Measurements from ENCODE around the gene DSP.

Gene DSP

DNA sequence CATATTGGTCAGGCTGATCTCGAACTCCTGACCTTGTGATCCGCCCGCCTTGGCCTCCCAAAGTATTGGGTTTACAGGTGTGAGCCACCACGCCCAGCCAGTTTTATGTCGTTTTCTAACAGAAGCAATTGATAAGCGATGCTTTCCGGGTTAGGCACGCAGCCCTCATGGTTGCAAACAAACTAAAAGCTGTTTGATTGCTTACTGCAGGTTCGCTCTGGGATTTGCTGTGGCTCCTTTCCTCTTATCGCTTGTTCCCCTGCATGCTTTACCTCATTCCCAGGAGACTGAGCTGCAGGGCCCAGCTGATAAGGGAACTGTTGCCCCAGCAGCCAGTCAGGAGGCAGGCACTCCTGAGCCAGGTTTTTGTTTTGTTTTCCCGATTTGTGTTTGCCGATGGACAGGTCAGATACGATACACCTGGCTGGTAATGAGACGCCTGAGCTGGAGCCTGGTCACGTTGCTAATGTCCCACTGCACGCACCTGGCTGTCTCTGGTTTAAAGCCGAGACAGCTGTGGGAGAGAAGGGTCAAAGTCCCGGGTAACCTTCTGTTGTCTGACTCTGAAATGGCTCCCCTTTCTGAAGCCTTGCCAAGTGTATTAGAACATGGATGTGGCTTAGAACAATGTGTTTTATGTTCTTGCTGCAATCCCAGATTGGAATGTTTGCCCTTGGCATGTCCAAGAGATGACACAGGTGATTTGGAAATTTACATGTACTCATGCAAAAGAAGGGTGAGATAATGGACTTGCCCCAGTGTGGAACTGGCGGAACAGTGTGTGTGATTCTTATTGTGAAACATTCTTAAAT is 19.9 kb downstream of the DSP start:
- DNase-seq: peak; percentile 98

DNA sequence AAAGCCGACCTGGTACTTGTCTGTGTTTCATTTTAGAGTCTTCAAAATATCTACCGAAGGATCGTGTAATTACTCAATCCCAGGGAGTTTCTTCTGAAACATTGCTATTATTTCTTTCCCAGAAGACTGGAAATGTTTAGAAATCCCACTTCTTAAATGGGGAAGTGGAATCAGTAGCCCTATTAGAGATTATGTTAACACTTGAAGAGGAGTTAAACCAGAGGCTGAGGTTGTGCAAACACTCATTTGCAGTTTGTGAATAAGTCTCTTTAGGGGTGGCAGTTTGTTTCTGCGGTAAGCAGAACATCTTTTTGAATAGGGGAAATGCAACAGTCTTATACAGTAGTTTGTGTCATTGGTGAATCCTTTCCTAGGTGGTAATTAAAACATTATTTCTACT is 21.3 kb downstream of the DSP start:
- no peak for DNase-seq

DNA sequence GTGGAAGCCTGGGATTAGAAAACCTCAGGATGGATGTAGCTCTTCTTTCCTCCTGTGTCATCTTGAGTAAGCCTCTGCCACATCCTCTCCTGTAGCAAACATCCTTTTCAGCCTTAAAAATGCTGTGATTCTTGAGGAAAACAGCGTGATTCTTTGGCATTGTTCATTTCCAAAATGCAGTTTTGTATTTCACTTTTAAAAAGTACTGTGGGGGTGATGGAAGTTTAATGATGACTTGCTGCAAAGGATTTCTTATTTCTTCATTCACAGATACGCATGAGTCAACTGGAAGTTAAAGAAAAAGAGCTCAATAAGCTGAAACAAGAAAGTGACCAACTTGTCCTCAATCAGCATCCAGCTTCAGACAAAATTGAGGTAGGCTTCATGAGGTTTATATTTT is 24.6 kb downstream of the DSP start:
- no peak for DNase-seq

DNA sequence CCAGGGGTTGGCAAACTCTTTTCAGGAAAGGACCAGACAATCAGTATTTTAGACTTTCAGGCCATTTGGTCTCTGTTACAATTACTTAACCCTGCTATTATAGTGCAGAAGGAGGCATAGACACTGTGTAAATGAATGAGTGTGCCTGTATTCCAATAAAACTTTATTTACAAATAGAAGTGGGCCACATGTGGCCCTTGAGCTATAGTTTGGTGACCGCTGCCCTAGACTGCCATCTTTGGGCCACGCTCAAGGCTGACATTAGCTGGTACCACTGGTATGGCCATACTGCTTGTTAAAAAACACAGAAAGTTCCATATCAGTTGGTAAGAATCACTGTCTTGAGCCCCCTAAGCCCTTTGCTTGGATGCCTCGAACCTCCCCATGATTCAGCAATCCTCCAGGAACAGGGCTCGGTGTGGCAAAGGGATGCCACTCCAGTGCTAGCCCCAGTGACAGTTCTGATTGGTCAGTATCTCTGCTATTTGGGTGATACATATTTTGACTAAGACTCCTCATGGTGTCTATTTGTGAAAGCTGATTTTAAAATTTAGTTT is 25.2 kb downstream of the DSP start:
- DNase-seq: no peak

DNA sequence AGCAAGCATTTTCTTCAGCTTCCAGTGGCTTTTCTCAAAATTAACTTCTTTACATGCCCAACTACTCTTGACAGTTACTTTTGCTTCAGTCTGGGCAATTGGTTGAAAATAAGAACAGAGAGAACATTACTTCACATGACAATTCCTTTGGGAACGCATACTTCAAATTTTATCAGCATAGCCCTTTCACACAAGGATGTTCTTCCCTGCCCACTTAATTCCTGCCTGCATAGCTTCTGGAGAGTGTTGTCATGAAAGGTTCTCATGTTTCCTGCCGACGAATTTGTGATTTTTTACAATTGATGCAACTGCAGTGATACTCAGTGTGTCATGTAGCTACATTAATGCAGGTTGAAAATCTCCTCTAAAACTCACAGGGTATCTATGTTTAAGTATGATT is 26.6 kb downstream of the DSP start:
- DNase-seq: no peak

DNA sequence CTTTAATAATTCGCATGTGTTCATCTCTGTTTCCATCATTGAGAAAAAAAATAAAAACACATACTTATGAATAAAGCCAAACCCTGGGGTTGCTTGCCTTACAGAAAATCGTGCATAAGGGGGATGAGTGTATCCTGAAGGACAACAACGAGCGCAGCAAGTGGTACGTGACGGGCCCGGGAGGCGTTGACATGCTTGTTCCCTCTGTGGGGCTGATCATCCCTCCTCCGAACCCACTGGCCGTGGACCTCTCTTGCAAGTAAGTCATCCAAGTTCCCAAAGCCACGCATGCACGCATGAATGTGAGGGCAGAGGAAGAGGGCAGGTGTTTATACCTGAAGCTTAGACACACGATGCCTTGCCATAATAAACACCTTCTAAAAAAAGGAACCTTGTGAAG is 27.6 kb downstream of the DSP start:
- no peak for DNase-seq

DNA sequence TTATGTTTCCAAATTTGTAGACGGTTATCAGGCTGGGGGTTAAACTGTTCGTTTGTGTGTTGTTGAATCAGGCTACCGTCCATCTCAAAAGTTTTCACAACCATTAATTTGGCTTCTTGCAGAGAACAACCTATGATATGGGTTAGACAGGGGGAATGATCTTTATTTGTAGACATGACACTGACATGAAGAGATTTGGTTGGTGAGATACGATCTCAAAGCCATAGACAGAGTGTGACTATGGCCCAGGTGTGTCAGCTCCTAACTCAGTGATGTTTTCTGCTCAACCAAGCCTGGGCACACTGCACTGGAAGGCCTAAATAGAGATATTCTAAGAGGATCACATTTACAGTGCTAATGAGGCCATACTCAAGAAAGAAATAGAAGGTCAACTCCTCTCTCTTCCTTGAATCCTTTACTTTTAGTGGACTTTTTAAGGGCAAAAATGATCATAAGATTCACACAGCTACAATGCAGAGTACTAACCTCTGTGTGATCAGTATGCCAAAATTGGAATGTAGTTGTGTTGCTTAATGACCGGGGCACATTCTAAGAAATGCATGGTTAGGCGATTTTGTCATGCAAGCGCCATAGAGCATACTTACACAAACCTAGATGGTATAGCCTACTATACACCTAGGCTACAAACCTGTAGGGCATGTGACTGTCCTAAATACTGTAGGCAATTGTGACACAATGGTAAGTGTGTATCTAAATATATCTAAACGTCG is 30.9 kb downstream of the DSP start:
- no peak for DNase-seq

DNA sequence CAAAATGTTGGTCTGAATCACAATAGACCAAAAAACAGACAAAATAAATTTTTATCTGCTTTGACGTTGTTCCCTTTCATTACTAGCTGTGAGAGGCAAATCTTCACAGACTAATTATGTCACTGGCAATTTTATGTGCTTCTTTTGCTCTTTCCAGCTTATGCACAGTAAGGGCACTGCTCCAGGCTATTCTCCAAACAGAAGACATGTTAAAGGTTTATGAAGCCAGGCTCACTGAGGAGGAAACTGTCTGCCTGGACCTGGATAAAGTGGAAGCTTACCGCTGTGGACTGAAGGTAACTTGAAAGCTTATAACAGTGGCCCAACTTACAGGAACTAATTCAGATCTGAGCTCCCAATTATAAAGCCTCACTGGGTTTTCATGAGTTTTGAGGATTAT is 33.0 kb downstream of the DSP start:
- no peak for DNase-seq

DNA sequence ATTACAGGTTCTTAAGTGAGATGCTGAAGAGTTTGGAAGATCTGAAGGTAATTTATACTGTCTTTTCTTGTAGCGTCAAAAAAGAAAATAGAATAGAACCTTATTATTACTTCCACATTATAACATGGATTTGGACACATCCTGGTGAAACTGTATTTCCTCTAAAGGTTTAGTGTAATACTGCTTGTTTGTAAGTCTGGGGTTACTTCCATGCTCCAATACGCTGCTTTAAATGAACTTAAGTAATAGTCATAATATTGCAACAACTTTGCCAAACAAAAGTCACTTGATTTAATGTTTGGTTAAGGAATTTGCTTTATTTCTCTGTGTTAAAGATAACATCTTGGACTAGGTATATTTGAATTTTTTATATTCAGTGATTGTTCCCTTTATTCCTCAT is 37.0 kb downstream of the DSP start:
- no peak for DNase-seq

DNA sequence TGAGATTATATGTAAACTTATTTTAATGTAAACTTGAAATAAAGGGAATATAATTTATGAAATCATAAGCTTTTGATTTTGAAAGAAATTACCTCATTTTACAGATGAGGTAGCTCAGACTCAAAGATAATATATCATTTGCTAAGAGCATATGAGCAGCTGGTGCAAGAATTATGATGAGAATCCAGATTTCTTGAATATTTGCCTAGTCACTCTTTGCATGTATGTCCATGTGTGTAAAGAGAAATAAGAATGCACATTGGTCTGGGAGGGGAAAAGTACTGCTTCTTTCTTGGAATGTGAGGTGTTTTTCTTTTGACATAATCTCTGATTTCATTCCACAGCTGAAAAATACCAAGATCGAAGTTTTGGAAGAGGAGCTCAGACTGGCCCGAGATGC is 37.5 kb downstream of the DSP start:
- no peak for DNase-seq

DNA sequence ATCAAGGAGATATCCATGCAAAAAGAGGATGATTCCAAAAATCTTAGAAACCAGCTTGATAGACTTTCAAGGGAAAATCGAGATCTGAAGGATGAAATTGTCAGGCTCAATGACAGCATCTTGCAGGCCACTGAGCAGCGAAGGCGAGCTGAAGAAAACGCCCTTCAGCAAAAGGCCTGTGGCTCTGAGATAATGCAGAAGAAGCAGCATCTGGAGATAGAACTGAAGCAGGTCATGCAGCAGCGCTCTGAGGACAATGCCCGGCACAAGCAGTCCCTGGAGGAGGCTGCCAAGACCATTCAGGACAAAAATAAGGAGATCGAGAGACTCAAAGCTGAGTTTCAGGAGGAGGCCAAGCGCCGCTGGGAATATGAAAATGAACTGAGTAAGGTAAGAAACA is 38.4 kb downstream of the DSP start:
- DNase-seq: no peak

DNA sequence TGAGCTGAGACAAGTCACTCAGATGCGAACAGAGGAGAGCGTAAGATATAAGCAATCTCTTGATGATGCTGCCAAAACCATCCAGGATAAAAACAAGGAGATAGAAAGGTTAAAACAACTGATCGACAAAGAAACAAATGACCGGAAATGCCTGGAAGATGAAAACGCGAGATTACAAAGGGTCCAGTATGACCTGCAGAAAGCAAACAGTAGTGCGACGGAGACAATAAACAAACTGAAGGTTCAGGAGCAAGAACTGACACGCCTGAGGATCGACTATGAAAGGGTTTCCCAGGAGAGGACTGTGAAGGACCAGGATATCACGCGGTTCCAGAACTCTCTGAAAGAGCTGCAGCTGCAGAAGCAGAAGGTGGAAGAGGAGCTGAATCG is 39.1 kb downstream of the DSP start:
- DNase-seq: no peak

DNA sequence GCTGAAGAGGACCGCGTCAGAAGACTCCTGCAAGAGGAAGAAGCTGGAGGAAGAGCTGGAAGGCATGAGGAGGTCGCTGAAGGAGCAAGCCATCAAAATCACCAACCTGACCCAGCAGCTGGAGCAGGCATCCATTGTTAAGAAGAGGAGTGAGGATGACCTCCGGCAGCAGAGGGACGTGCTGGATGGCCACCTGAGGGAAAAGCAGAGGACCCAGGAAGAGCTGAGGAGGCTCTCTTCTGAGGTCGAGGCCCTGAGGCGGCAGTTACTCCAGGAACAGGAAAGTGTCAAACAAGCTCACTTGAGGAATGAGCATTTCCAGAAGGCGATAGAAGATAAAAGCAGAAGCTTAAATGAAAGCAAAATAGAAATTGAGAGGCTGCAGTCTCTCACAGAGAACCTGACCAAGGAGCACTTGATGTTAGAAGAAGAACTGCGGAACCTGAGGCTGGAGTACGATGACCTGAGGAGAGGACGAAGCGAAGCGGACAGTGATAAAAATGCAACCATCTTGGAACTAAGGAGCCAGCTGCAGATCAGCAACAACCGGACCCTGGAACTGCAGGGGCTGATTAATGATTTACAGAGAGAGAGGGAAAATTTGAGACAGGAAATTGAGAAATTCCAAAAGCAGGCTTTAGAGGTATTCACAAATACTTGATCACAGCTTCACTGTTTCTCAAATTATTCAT is 39.6 kb downstream of the DSP start:
- DNase-seq: no peak

DNA sequence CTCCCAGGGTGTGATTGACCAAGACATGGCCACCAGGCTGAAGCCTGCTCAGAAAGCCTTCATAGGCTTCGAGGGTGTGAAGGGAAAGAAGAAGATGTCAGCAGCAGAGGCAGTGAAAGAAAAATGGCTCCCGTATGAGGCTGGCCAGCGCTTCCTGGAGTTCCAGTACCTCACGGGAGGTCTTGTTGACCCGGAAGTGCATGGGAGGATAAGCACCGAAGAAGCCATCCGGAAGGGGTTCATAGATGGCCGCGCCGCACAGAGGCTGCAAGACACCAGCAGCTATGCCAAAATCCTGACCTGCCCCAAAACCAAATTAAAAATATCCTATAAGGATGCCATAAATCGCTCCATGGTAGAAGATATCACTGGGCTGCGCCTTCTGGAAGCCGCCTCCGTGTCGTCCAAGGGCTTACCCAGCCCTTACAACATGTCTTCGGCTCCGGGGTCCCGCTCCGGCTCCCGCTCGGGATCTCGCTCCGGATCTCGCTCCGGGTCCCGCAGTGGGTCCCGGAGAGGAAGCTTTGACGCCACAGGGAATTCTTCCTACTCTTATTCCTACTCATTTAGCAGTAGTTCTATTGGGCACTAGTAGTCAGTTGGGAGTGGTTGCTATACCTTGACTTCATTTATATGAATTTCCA is 43.9 kb downstream of the DSP start:
- no peak for DNase-seq

DNA sequence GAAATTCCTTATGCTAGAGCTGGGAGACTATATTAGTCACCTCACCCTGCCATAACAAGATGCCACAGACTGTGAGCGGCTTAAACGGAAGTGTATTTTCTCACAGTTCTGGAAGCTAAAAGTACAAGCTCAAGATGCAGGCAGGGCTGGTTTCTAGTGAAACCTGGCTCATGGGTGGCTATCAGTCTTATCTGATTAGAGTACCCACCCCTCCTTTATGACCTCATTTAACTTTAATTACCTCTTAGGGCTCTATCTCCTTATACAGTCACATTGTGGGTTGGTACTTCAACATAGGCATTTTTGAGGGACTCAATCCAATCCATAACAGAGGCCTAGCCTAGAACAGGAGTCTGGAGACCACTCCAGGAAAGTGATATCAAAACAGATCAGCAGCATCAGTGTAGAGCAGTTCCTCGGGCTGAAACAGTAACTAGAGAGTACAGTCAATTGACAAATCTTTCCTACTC is 46.2 kb downstream of the DSP start:
- DNase-seq: no peak

DNA sequence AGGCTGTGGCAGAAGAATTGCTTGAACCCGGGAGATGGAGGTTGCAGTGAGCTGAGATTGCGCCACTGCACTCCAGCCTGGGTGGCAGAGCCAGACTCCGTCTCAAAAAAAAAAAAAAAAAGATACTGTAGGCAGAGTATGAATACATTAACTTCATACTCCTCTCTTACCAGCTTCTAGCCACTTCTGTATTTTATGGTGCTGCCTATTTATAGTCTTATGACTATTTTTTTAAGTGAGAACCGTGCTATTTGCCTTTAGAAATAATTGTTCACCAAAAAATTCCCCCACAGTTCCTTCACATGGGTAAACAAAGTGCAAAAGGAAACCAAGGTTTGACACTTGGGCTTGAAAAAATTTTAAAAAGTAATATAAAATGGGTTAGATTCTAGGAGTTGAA is 47.0 kb downstream of the DSP start:
- DNase-seq: no peak

DNA sequence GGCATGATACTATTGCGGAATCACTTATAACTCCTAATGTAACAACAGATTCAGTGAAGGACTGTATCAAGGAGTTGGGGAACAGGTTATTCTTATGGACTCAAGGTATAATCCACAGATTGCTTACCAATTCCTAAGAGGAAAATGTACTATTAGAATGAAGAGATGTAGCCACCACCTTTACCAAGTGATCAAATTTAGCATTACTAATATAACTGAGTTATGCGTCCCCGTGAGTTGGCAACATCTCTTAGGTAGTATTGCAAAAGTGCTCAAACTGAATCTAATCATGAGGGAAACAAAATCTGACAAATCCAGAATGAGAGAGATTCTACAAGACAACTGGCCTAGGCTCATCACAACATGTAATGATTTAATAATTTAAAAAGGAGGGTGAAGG is 47.8 kb downstream of the DSP start:
- DNase-seq: no peak

DNA sequence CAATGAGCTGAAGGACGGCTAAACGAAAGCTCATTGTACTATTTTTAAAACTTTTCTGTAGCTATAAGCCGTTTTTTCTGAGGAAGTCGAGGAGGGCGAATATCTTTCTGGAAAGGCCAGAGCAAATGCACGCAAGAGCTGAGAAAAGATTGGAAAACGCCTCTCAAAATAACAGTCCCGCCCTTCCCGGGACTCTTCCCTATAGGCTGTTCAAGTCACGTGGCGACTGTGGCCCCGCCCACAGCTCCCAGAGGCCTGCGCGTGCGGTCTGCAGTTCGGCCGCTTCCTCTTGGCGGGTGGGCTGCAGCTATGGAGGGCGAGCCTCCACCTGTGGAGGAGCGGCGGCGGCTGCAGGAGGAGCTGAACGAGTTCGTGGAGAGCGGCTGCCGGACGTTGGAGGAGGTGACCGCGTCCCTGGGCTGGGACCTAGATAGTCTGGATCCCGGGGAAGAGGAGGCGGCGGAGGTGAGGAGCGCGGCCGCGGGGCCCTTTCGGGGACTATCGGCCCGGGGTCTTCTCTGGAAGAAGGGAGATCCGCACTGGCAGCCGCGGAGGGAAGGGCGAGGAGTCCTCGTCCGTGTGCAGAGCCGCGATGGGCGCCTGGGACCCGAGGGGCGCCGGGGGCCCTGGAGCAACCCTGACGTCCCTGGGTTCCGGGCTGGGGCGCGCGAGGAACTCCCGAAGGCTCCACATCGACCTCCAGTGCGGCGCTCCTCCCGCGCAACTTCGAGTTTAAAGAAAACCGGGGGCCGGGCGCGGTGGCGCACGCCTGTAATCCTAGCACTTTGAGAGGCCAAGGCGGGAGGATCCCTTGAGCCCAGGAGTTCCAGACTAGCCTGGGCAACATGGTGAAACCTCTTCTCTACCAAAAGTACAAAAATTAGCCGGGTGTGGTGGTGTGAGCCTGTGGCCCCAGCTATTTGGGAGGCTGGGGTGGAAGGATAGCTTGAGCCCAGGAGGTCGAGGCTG is 48.8 kb downstream of the DSP start, which contains the start of gene SNRNP48:
TSS of gene SNRNP48 (plus strand) at position 250 of the 969 bp plus-strand sequence. CDS start at position 310, 60 bp downstream.
- peak; percentile 95 for DNase-seq

DNA sequence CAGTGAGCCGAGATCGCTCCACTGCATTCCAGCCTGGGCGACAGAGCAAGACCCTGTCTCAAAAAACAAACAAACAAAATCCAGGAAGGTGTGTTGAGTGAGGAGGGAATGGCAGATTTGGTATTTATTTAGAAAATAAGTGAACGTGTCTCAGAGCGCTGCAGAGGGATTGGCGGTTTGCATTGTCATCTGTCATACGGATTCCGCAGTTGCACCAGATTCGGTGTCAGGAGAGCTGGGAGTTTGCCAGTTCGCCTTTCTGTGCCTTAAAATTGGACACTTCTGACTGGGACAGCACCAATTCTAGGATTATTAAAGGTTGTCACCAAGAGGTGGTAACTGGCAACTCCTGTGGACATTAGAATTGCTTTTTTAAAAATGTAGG is 49.4 kb downstream of the DSP start:
- DNase-seq: no peak

DNA sequence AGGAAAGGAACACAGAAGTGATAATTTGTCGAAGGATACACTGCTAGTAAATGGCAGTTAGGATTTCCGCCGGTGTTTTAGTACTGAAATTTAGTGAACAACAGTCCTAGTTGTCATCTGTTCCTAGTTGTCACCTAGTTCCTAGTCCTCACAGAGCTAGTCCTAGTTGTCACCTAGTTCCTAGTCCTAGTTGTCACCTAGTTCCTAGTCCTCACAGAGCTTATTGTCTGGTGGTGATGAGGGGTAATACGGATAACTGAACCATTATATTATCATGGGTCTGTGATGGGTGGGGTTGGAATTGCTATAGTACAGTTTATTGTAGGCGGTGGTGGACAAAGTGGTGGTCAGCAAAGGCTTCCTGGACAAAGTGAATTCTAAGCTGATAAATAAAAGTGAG is 50.3 kb downstream of the DSP start:
- DNase-seq: no peak

DNA sequence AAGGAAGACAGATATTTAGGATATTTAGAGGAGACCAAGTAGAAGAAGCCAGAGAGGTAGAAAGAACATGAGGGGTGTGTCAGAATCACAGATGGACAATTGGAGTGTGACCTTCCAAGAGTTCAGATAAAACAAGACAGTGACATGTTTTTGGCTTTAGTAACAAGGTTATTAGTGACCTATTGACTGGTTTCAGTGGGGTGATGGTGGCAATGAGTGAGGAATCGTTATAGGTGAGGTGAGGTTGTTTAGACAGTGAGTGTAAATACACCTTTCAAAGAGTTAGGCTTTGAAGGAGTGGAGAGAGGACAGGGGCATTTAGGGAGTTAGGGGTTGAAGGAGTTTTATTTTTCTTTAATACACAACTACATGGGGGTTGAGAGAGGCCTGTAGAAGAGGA is 51.8 kb downstream of the DSP start:
- DNase-seq: no peak
